GM21717 (cell line): ENCODE measurements around the gene CACNA1C.

Source experiments
- ATAC-seq: cut with Tn5 transposase; IDR thresholded peaks from one replicate; pipeline ENCODE4 v1.9.1; 2021; ENCODE audit warnings: mild to moderate bottlenecking, moderate library complexity; ENCODE audit not compliant: unreplicated experiment

The CACNA1C gene

DNA sequence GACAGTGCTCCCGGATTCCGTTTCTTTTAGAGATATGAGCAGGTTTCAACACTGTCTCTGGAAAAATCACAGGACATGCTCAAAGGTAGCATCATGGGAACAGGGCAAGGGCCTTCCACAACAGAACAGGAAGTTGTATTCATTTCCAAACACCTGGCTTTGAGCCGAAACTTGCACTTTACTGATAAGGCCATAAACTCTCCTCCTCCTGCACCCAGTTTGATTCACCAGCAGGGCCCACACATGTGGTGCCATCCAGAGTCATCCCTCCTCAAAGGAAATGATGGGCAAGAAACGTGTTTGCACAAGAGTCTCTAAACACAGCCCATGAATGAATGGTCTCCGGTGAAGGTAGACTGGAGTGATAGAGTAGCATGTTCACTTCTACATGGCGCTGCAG is 473.6 kb downstream of the CACNA1C start:
- no peak for ATAC-seq

DNA sequence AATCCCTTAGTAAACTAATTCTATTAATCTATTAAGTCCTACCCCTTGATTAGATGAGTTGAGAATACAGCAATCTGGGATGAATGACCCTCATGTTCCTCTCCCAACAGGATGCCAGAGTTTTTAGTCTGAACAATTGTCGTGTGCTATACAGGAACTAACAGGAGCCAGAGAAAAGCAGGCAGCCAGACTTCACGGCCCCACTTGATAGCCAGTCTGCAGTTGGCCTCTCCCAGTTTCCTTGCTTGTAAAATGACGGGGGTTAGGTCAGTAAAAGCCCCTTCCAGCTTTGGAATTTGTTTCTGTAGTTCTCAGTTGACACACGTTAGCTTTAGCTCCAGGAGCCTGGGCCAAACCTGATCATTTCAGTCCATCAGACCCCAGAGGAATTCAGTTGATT is 475.2 kb downstream of the CACNA1C start:
- ATAC-seq, result no peak

DNA sequence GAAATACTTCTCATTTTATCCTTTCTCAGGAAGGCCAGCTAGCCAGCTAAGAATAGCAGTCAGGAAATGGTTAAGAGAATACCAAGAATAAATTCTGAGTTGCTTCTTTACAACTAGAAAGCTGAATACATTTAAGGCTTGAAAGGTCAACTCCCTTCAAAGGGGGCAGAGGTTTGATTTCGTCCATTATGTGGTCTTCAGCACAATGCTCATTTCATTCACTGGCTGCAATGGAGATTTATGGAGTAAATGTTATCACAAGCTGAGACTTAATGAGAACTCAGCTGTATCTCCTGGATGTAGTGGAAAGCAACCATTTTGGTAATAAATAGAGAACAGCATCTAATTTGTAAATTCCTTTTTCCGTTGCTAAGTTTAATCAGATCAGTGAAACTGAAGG is 477.0 kb downstream of the CACNA1C start:
- no peak for ATAC-seq

DNA sequence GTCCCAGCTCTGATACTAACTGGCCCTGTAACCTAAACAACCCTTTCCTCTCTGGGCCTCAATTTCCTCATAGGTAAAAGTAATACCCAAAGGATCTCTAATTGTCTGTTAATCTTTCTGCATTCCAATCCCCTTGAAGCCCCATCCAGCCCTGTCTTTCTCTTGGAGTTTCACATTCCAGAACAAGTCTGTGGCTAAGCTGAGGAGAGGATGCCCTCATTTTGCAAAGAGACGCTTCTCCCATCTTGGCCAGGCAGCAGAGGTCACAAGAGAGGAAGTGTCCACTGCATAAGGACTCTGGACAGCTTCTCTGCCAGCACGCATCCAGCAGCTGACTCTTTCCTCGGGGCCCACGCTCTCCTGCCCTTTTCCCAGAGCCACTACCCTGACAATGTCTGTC is 478.6 kb downstream of the CACNA1C start:
- no peak for ATAC-seq

DNA sequence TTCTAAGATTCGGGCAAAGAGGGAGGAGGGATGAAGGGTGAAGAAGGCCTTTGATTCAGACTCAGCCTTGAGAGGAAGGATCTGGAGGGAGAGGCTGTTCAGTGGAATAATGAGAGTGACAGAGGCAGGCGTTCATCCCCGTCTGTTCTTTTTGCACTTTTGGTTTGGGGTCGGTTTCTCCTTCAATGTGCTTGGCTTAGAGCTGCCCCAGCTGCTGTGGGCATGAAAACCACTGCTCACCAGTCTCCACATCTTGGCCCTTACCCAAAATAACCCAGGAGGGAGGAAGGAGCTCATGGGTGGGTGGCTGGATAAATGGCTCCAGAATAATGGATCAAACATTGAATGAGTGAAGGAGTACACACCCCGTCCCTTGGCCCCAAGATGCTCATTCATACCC is 480.2 kb downstream of the CACNA1C start:
- no peak for ATAC-seq

DNA sequence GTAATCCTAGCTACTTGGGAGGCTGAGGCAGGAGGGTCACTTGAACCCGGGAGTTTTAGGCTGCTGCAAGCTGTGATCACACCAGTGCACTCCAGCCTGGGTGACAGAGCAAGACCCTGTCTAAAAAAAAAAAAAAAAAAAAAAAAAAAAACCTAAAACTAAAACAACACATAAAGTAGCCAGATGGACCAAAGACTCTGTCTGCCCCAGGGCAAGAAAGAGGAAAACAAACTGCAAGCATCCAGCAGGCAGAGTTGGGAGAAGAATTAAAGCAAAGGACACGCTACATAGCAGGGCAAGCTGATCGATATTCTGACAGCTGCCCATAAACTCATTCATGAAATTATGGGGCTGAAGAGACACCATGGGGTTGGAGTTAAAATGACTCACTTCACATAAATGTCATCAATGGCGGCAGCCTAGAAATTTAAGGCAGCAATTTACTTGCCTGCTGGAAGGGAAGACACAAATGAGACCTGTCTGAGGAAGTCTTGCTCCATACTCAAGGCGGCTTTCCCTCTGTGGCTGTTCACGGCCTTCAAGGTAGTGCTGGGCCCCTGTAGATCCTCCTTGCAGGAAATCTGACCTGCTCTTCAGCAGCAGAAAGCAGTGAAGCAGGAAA is 482.9 kb downstream of the CACNA1C start:
- no peak for ATAC-seq

DNA sequence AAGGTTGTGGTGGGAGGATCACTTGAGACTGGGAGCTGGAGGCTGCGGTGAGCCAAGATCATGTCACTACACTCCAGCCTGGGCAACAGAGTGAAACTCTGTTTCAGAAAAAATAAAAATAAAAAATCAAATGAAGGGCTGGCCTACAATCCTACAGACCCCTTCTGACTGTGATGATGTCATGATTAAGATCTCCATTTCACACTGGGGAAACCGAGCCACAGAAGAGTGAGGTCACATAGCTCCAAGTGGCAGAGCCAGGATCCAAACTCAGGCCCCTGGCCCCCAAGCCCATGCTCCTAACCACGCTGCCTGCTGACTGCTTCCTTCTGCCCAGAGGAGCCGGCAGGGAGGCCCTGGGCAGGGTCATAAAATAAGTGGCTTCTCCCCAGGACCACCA is 483.9 kb downstream of the CACNA1C start:
- ATAC-seq, result no peak

DNA sequence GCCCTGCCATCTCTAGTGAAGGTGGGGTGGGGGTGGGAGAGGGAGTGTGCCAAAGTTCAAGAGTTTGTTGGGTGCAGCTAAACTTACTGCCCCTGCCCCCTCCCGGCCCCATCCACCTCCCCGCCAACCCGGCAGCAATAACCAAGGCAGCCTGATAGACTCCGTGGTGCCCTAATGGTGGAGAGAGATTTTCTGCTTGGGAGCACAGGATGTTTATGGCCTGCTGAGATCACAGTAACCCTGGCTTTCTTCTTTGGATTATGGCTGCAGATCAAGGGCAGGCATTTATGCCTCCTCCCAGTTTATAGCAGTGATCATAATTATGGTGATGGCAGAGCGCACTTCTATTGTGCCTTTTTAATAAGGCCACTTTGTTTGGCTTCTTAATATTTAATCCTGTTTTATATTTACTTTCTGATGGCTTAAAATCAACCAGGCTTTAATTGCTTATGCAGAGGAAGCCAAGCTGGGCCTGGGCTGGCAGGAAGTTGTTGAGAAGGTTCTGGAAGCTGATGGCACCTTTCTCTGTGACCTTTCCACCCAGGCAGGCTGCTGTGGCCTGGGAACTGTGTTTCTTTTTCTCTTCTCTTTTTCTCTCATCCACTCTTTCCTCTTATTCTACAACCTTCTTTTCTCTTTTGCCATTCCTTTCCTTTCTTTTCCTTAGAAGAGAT is 485.2 kb downstream of the CACNA1C start:
- no peak for ATAC-seq

DNA sequence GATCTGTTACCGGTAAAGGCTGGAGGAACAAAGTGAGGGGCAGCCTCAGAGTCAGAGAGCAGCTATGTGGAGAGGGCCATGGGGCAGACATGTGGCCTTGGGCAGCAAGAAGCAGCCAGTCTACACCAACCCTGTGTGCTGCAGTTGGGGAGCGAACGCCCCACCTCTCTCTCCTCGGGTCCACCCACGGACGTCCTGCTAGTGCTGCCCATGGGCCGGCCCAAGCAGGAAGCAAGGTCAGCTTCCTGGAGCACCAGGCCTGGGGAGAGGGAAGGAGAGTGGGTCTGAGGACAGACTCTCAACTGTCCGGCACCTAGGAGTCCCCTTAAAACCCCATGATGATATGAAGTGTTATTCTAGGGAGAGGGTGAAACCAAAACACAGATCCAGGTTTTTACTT is 487.2 kb downstream of the CACNA1C start:
- ATAC-seq, result no peak

DNA sequence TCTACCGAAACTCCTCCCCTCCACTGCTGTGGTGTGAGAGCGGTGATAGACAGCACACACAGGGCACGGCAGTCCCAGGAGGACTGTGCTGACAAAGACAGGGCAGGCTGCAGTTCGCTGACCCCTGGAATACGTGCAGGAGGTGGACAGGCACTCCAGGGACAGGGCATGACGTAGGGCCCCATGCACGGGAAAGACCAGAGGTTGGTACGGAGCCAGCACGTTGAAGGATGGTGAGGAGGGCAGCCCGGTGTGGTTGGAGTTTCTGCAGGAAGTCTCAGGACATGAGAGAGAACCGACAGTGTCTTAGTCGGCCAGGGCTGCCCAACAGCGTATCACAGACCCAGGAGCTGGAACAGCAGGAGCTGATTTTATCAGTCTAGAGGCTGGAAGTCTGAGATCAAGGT is 487.8 kb downstream of the CACNA1C start:
- ATAC-seq, result no peak

DNA sequence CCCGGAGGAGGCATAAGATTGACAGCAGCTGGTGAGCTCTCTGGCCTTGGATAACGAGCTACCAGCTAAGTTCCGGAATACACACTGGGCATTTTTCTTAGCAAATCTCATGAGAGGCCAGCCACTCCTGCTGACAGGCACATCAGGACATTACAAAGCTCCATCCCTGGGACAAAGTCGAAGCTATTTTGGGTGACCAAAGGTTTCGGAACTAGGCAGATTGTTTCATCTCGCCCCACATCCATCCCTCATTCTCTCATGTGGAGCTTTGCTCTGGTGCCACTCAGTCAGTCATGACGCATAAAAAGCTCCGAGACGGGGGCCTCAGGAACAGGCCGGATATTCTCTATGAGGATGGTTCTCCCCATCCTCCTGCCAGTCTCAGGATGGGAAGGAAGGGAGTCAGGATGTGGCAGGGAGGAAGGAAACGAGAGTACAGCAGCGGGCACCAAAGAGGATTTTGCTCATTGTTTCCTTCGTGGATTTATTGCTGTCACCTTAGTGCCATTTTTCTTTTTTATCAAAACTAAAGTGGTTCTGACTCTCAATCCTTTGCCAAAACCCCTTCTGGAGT is 488.9 kb downstream of the CACNA1C start:
- no peak for ATAC-seq

DNA sequence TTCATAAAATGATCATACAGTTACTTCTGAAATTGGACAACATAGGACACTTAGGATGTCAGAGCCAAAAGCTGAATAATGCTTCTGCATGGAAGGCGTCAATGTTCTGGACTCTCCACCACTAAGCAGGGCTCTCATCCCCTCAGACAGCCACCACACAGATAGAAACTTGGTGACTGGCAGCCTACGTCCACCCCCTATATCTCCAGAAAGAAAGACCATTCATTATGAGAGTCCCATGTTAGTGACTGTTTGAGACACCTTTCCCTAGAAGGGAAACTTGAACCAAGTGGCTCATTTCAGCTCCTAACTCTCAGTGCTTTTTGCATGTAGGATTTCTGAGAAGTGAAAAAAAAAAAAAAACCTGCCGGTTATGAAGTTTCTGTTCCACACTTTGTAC is 491.0 kb downstream of the CACNA1C start:
- peak; percentile 70 for ATAC-seq

DNA sequence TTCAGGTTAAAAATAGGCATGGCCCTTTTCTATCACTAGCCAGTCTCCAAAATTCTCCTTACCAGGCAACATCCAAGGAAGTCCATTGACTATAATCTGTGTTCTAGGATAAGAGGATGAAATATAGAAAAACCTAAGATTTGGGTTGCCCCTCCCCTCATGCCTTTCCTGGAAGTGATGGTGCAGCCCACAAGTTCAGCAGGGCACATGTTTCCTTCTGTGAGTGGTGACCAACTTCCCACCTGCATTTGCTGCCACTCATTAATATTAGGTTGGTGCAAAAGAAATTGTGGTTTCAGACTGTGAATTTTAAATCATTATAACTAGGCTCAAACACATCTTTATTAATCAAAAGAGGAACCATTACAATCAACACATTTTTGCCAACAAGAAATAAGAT is 491.4 kb downstream of the CACNA1C start:
- no peak for ATAC-seq

DNA sequence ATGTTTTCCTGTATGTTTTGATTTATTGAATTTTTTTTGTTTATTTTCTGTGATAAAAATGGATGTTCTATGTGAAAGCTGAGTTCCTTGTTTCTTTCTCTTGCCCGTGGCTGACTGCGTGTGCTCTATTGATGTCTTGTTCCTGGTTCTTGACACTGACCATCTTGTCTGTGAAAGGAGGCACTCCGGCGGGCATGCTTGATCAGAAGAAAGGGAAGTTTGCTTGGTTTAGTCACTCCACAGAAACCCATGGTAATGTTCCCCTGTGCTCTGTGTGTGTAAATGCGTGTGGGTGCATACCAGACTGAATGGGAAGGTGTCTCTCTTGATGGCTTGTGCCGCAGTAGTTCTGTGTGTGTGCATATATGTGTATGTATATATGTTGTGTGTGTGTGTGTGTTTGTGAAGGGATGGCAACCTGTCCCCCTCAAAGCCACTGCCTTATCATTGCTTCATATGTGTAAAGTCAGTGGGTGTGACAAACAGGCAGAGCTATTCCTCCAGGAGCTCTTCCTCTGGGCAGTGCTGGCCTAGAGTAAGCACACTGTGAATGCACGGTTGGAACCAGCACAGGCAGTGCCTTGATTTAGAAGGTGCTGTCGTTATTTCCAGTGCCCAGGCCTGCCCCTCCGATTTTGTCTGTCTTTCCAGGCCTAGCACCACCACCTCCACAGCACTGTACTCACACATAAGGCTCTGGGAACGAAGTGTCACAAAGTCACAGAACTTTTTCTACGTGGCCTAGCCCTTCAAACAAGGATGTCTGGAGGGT is 494.7 kb downstream of the CACNA1C start:
- ATAC-seq, result no peak

DNA sequence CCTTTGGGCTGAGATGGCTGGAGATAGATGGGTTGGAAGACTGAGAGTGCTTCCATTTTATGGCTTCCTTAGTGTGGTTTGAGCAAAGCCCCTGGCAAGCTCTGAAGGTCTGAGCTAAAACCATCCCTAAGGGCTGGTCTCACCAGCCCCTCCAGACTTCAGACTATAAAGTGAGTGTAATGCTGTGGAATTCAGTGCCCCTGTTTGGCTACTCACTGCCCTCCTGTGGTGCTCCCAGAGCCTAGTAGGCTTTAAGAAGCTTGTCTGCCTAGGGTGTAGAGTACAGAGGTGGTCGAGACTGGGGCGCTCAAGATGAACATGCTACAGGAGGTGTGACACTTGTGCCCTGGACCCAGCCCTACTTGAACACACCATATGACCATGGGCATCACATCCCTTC is 495.3 kb downstream of the CACNA1C start:
- ATAC-seq, result no peak

DNA sequence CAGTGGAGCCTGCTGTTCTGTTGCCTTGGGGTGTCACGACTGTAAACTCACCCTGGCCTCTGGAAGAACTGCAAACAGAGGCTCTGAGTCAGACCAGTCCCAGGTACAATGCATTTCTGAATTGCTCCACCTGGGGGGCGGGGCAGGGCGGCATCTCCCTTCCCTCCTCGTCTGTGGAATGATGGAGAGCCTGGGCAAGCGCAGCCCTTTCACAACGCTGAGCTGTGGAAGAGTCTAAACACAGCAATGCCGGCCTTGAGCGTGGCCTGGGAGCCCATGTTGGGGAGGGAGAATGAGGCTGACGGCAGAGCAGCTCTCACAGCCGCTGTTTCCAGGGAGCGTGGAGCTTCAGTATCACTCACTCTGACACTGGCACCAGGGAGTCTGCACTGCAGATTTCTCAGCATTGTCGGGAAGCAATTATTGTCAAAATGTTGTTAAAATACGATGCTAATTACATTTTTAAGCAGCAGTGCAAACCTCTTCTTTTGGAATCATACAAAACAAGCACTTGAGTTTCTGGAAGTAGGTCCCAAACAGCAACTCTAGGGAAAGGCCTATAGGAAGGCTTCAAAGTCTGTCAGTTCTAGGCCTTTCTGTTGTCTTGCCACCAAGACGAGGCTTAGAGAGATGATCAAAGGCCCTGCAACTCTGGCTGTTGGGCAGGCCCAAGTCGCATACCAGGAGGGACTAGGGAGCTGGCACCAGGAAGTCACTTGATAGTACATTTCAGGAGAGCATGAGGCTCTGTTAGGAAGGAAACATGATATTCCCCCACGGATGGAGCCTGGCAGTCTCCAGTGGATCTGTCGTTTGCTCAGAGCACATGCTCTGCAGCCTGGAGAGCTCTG is 498.0 kb downstream of the CACNA1C start:
- ATAC-seq, result no peak

DNA sequence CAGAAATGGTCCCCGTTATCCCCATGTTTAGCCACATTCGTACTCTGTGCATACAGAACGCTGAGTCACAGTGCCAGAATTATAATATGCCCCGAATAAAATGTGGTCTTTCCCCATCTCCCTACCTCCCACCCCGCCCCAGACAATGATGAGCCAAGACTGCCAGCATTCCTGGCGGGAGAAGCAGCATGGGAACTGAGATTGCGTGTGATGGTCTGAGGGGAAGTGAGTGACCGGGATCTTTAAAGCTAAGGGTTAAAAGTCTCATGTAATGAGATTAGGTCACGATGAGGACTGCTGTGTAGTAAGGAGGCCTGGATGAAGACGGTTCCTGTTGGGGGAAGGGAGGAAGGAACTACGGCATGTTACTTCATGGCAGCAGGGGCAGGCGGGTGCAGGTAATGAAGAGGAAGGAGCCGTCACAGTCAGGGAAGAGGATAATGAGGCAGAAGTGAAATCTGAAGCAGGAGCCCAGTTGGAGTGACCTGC is 498.7 kb downstream of the CACNA1C start:
- no peak for ATAC-seq

DNA sequence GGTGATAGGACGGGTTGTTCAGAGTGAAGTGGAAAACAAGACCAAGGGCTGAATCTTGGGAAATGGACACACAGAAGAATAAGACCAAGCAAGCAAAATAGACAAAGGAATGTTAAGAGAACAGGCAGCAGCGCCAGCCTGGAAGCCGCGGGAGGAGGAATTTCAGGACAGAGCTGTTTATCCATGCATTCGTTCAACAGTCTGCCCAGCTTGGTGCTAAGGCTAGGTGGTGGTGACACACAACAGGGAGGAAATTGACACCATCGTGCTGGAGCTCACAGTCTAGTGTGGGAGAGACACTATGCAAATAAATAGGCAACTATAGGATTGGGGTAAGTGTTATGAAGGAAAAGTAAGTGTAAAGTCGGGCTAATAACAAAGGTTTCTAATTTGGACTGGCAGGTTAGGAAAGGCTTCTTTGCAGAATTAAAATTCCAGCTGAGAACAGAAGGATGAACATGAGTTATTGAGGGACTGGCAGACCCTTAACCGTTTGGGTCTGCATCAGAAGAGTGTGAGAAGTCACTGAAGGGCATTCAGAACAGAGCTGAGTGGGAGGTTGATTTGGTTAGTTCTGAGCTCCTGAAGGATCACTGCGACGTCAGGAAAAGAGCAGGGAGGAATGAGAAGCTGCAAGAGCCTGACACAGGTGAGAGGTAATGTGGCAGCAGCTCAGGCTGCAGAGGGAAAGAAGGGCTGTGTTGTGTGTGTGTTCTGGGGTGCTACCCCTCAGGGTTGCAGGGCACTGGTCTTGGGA is 499.4 kb downstream of the CACNA1C start:
- no peak for ATAC-seq

DNA sequence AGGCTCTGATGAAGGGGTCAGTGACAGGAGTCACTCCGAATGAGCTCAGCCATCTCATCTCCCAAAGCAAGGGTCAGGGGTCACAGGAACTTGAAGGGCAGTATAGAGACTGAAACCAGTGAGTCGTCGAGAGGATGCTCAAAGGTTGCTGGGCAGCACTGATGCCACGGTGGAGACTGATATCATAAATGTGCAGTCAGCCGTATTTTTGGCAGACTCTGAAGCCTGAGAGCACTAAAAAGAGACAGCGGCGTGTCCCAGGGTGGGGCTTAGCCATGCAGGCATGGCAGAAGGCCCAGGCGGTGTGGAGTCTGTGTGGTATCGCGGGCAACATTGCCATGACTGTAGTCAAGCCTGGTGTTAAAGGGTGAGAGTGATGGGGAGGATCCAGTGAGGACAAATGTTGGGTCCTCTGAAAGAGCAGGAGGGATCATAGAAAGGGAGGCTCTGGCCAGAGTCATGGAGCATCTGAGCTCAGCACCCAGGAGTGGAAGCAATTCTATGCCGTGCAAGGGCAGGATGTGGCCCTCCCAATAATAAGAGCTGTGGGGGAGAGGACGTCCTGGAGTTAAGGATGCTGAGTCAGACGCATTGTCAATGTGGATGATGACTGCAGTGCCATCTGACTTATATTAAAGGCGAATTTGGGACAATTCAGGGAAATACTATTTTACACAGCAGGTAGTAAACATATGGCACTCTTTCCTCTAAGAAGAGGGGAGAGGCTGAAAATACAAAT is 500.8 kb downstream of the CACNA1C start:
- ATAC-seq, result no peak
